ENCODE results near the gene ZAP70. TPM values are rescaled to one million over a fixed set of nuclear protein-coding genes. Genes with fewer than 3 reads are reported as not detected.
A peak's percentile ranks its signal among the peaks of the same experiment; 100 is the strongest.

Gene ZAP70
- total and polyA plus RNA-seq, 8 donors, result 1.4 to 8.3 (median 2.2) TPM

DNA sequence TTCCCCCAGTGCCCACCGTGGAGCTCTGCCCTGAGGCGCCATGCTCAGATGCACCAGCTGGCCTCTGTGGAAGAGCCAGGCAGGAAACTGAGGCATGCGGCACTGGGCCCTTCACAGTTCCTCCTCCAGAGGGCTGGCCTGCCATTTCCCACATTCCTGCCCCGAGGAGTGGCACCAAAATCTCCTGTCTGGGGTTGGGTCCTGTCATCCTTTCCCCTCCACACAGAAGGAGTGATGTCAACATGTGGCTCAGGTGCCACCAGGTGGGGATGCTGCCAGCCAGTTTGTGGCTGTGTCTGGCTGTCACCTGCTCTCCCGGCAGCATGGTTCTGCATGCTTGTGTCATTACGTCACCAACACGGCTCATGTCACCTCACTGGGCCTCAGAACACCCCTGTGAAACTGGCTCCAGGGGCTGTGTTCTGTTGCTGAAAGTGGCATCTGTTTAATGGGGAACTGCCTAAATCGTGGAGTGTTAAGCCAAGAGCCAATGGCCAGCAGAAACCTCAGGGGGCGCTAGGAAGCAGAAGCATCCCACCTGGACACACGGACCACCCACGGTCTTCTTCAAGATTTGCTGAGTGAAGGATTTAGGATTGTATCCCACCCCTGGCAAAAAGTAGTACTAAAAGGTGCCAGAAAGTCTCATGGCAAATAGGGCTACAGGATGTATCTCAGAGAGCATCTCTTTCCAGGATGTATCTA is 51.3 kb downstream of the ZAP70 start:
- intact Hi-C loops (cut with DNase I), result no loop called here
- Histone ChIP-seq H3K4me1 (no peaks in the 10 kb centered on the region), H3K9me3 (no peaks in the 10 kb centered on the region), H3K36me3 (peaks cover 0 to 89% of the 10 kb centered on the region in 2 donors), H3K4me3 (no peak overlapping the region), H3K27me3 (no peaks in the 10 kb centered on the region), H3K27ac (no peak overlapping the region)
- no peak for DNase-seq
- ATAC-seq, result peak; percentile 24
- TF ChIP-seq, protein P1, sequence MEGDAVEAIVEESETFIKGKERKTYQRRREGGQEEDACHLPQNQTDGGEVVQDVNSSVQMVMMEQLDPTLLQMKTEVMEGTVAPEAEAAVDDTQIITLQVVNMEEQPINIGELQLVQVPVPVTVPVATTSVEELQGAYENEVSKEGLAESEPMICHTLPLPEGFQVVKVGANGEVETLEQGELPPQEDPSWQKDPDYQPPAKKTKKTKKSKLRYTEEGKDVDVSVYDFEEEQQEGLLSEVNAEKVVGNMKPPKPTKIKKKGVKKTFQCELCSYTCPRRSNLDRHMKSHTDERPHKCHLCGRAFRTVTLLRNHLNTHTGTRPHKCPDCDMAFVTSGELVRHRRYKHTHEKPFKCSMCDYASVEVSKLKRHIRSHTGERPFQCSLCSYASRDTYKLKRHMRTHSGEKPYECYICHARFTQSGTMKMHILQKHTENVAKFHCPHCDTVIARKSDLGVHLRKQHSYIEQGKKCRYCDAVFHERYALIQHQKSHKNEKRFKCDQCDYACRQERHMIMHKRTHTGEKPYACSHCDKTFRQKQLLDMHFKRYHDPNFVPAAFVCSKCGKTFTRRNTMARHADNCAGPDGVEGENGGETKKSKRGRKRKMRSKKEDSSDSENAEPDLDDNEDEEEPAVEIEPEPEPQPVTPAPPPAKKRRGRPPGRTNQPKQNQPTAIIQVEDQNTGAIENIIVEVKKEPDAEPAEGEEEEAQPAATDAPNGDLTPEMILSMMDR (IDR thresholded peaks at IDR 0.05), result no peak

DNA sequence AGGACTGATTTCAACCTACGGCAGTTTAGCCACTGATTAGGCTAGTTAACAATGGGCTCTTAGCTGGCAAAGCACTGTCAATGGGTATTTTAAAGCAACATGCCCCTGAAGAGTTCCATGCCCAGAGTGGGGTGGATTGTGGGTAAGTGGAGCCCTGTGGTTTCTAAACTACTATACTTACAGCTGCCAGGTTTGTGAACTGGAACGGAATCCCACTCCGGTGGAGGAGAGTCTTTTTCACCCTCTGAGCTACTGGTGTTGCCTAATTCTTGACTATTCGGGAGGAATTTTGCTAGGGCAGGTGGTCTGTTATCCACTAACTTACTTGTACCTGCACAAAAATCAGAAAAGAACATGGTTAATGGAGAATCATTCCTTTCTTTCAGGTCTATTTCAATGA is 52.6 kb downstream of the ZAP70 start:
- Histone ChIP-seq H3K9me3 (no peaks in the 10 kb centered on the region), H3K36me3 (peaks cover 0 to 78% of the 10 kb centered on the region in 2 donors), H3K27me3 (no peaks in the 10 kb centered on the region), H3K4me1 (no peaks in the 10 kb centered on the region), H3K4me3 (no peak overlapping the region), H3K27ac (no peak overlapping the region)
- ATAC-seq (peak; percentile 36), DNase-seq (no peak)
- TF ChIP-seq, protein P1 (IDR thresholded peaks at IDR 0.05), result no peak
- intact Hi-C loops (cut with DNase I), result no loop called here

DNA sequence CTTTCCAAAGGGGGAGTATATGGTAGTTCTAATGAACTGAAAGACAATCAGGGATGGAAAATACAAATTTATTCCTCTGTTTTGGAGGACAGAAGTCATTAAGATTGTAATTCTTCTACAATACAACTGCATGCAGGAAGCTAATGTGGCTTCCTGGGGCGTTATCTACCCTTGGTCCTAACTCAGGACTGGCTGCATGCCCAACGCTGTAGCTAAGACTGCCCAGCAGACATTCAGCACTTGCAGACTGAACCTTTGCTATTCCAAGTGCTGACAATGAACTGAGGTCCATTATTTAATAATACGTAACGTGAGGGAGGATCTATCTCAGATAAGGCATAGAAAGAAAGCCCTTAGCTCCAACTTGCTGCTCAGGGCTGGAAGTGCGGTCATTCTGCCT is 53.2 kb downstream of the ZAP70 start:
- Histone ChIP-seq H3K4me3 (no peak overlapping the region), H3K36me3 (peaks cover 0 to 77% of the 10 kb centered on the region in 2 donors), H3K9me3 (no peaks in the 10 kb centered on the region), H3K4me1 (no peaks in the 10 kb centered on the region), H3K27me3 (no peaks in the 10 kb centered on the region), H3K27ac (no peak overlapping the region)
- no peak for ATAC-seq
- TF ChIP-seq, protein P1 (IDR thresholded peaks at IDR 0.05), result no peak
- DNase-seq, result no peak
- intact Hi-C loops (cut with DNase I), result no loop called here

DNA sequence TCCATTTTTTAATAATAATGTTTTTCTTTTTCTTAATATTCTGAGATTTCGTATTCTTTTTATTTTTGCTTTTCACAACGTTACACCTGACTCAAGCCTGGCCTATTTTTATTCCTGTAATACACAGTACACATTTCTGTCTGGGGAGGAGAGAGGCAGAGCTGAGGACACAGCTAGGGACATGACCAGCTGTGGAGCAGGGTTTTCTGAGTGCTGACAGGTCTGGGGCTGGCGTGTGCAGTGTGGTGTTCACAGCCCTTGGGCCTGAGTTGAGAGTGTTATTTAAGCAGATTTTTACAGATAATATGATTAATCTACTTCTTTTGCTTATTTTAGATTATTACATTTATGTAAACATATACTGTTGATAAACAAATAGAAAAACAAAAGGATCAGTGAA is 55.9 kb downstream of the ZAP70 start:
- Histone ChIP-seq H3K9me3 (no peaks in the 10 kb centered on the region), H3K4me3 (no peak overlapping the region), H3K27ac (no peak overlapping the region), H3K27me3 (no peaks in the 10 kb centered on the region), H3K36me3 (peaks cover 0 to 77% of the 10 kb centered on the region in 2 donors), H3K4me1 (no peaks in the 10 kb centered on the region)
- intact Hi-C loops (cut with DNase I), result no loop called here
- DNase-seq, result no peak
- TF ChIP-seq, protein P1 (IDR thresholded peaks at IDR 0.05), result no peak
- no peak for ATAC-seq

DNA sequence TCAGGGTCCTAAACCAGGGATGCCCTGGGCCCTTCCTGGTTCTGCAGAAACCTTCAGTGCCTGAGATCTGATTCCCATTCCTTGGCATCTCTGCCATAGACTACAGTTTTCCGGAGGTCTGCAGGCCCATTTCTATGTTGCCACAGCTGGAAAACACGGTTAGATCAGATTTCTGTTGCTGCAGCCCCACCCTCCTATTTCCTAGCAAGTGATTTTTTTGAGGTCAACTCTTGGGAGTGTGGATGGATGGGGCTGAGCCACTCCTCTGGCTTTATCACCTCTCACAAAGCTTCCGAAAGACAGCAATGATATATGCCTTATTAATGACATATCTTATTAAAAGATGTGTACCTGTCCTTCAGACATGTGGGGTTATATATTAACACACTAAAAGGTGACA is 56.3 kb downstream of the ZAP70 start:
- Histone ChIP-seq H3K9me3 (no peaks in the 10 kb centered on the region), H3K27ac (no peak overlapping the region), H3K4me3 (no peak overlapping the region), H3K27me3 (no peaks in the 10 kb centered on the region), H3K4me1 (no peaks in the 10 kb centered on the region), H3K36me3 (peaks cover 0 to 77% of the 10 kb centered on the region in 2 donors)
- intact Hi-C loops (cut with DNase I), result no loop called here
- ATAC-seq (no peak), DNase-seq (no peak)
- TF ChIP-seq, protein P1 (IDR thresholded peaks at IDR 0.05), result no peak
